HL-60 (cell line): ENCODE data around the gene PLD5.
"Not testable (repeated sequence)": the region's sequence is repeated elsewhere in the genome, so short reads cannot be mapped to it uniquely, and the experiment has no call there.

ENCODE experiments used
- CTCF ChIP-seq: IDR thresholded peaks from one replicate; pipeline ENCODE4 v1.5.1; 2011; ENCODE audit warnings: low read length, control low read depth, inconsistent platforms; ENCODE audit not compliant: insufficient read depth
- POLR2AphosphoS5 ChIP-seq: IDR thresholded peaks from 2 replicates; pipeline ENCODE4 v1.6.1; 2012; ENCODE audit warnings: low read depth
- REST ChIP-seq: IDR thresholded peaks from 2 replicates; pipeline ENCODE4 v1.6.1; 2012; ENCODE audit warnings: low read depth; ENCODE audit not compliant: insufficient replicate concordance

GRCh38 chr1:242097283-242097682 is 427.2 kb downstream of the PLD5 start:
- TF ChIP-seq CTCF, REST, POLR2AphosphoS5: not testable (repeated sequence)
